ENCODE measurements around the gene P4HTM.

DNA sequence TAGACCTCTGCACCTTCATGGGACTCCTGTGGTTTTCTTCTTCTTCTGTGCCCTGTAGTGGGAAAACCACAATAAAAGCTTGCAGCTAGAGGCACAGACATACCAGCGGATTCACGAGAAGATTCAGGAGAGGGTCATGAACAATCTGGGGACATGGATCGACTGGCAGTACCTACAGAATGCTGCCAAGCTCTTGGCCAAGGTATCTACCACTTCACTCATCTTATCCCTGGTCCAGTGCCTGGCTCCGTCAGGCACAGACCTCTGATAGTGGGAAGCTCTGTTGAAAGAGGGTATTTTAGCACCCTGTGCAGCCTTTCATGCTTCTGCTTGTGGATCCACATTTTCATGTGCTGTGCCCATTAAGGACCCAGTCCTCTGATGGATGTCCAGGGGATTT lies 9.7 kb upstream of the P4HTM start:
- TF ChIP-seq, protein P1, sequence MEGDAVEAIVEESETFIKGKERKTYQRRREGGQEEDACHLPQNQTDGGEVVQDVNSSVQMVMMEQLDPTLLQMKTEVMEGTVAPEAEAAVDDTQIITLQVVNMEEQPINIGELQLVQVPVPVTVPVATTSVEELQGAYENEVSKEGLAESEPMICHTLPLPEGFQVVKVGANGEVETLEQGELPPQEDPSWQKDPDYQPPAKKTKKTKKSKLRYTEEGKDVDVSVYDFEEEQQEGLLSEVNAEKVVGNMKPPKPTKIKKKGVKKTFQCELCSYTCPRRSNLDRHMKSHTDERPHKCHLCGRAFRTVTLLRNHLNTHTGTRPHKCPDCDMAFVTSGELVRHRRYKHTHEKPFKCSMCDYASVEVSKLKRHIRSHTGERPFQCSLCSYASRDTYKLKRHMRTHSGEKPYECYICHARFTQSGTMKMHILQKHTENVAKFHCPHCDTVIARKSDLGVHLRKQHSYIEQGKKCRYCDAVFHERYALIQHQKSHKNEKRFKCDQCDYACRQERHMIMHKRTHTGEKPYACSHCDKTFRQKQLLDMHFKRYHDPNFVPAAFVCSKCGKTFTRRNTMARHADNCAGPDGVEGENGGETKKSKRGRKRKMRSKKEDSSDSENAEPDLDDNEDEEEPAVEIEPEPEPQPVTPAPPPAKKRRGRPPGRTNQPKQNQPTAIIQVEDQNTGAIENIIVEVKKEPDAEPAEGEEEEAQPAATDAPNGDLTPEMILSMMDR (IDR thresholded peaks at IDR 0.05): no peak
- no peak for TF ChIP-seq POLR2AphosphoS5 (IDR thresholded peaks at IDR 0.05)
